NCI-H2227 (cell line): ENCODE data around the gene PACC1.

Experiments used
- DNase-seq: peaks from one replicate; lab custom pipeline; 2025; ENCODE audit not compliant: unreplicated experiment; lab: John Stamatoyannopoulos, UW

Gene PACC1

GRCh38 chr1:212438831-212439237 lies 24.1 kb upstream of the PACC1 start:
- no peak for DNase-seq

DNA sequence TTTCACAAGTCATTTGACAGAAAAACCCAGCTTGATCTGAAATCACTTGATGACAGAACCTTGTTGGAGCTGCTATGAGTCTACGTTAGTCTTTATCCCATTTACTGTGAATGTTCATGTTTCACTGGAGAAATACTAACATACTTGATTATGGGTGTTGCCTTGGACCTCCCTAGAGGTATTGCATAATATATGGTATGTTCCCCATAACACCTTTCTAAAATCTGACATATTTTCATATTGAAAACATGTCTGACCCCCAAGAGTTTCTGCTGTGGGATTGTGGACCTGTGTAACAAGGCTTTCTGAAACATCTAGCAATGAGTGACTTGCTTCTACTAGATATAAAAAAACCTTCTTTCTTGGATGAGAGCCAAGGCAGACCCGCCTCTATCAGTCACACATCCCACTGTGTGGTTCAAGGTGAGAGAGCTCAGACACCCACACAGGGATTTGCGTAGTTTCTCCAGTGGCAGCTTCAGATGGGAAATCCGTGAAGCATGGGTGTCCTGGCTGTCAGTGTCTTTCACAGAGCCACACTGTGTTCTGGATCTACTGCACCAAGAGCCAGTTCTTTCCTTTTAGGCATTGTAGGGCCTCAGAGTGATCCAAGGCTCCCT lies 22.6 kb upstream of the PACC1 start:
- peak; percentile 49 for DNase-seq

DNA sequence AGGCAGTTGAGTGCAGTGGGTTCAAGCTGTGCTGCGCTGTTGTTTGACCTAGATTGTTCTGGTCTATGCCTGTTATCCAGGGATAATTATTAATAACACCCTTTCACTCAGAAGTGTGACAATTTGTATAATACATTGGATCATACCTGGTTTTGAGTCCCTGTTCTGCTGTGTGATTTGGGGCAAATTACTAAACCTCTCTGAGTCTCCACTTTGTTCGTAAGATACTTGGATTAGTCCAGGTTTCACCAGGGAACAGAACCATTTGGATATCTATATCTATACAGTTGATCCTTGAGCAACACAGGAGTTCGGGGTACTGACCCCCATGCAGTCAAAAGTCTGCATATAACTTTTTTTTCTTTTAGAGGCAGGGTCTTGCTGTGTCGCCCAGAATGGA lies 20.3 kb upstream of the PACC1 start:
- no peak for DNase-seq

GRCh38 chr1:212433577-212434462 lies 19.1 kb upstream of the PACC1 start:
- DNase-seq: no peak

GRCh38 chr1:212432661-212433576 lies 18.2 kb upstream of the PACC1 start, which contains the start of gene NENF:
TSS of gene NENF (plus strand) at chr1:212432920. CDS start at chr1:212432944, 24 bp downstream.
- DNase-seq: peak; percentile 90

DNA sequence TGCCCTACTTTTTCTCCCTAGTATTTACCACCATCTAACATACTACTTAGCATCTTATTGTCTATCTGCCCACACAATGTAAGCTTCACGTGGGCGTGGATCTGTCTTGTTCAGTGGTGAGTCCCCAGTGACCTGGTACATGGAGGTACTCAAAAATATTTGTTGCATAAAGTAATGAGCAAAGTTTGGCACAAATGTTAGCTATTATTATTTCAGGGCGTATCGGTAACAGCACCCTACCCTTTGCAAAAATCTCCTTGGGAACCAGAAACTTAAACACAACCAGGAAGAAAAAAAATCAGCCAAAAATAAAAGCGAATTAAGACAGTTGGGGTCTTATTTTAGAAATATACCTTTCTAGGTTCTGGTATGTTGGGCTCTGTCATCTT lies 17.6 kb upstream of the PACC1 start:
- DNase-seq: no peak

DNA sequence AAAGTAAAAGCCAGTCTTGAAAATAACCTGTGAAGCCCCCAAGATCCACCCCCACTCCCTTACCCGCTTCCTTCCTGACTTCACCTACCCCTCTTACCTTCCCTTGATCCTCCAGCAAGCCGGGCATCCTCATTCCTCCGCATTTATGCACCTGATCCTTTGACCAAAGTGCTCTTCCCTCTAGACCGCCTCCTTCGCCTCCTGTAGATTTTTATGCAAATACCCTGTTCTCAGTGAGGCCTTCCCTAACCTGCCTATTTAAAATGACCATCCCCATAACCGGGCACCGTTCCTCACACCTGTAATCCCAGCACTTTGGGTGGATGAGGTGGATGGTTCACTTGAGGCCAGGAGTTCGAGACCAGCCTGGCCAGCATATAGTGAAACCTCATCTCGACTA lies 17.0 kb upstream of the PACC1 start:
- DNase-seq: no peak

- DNase-seq: no peak
Observed at GRCh38 chr1:212430955-212431394, 16.3 kb upstream of the PACC1 start.

GRCh38 chr1:212430416-212430815 lies 15.7 kb upstream of the PACC1 start:
- no peak for DNase-seq

- no peak for DNase-seq
Observed at GRCh38 chr1:212428496-212428895, 13.8 kb upstream of the PACC1 start.

GRCh38 chr1:212423879-212424278 lies 9.2 kb upstream of the PACC1 start:
- DNase-seq: no peak

GRCh38 chr1:212421165-212421564 lies 6.5 kb upstream of the PACC1 start:
- DNase-seq: no peak

- no peak for DNase-seq
Observed at GRCh38 chr1:212415107-212415841, 588 bp upstream of the PACC1 start.

GRCh38 chr1:212413902-212414327 lies 771 bp downstream of the PACC1 start:
- peak; percentile 40 for DNase-seq

GRCh38 chr1:212412374-212412773 lies 2.3 kb downstream of the PACC1 start:
- DNase-seq: no peak

- no peak for DNase-seq
Observed at GRCh38 chr1:212410231-212410820, 4.4 kb downstream of the PACC1 start.

DNA sequence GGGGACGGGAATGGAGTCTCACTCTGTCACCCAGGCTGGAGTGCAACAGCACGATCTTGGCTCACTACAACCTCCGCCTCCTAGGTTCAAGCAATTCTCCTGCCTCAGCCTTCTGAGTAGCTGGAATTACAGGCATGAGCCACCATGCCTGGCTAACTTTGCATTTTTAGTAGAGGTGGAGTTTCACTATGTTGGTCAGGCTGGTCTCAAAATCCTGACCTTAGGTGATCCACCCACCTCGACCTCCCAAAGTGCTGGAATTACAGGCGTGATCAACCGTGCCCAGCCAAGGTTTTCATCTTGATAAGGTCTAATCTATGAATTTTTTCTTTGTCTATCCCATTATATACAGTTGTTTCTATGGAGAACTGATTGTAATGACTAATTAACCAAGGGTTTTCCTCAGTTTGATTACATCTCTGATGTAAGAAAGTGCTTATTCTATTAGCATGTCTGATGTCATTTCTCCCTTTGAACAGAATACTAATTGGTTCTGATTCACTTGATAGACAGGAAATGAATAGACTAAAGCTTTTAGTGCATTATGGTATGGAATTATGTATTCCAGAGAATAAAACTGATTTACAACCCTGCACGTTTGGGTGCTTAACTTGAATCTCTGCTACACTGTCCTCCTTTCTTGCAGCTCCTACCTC lies 11.9 kb downstream of the PACC1 start:
- DNase-seq: no peak

DNA sequence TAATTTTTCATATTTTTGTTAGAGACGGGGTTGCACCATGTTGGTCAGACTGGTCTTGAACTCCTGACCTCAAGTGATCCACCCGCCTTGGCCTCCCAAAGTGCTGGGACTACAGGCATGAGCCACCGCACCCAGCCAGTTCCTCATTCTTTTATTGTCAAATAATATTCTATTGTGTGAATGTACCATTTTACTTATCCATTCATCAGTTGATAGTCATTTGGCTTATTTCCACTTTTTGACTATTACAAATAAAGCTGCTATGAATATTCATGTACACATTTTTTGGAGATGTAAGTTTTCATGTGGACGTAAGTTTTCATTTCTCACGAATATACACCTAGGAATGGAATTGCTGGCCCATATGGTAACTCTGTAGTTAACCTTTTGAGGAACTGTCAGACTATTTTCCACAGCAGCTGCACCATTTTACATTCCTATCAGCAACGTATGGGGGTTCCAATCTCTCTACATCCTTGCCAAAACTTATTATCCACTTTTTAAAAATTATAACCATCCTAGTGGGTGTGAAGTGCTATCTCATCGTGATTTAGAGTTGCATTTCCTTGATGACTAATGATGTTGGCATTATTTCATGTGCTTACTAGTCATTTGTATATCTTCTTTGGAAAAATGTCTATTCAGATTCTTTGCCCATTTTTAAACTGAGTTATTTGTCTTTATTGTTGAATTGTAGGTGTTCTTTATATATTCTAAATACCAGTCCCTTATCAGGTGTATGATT lies 12.7 kb downstream of the PACC1 start:
- no peak for DNase-seq

DNA sequence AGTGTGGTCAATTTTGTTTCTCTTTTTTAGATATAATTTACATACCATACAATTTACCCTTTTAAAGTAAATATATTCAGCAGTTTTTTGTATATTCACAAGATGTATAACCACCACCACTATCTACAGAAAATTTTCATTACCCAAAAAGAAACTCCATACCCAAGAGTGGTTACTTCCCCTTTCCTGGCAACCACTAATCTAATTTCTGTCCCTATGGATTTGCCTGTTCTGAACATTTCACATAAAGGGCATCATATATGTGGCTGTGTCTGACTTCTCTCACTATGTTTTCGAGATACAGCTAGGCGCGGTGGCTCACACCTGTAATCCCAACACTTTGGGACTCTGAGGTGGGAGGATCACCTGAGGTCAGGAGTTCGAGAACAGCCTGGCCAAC lies 13.6 kb downstream of the PACC1 start:
- no peak for DNase-seq
